HG02870 (cell line): Measurements from ENCODE around the gene TBC1D24.

ENCODE experiments used
- ATAC-seq: cut with Tn5 transposase; IDR thresholded peaks from one replicate; pipeline ENCODE4 v1.9.1; 2021; ENCODE audit warnings: mild to moderate bottlenecking, moderate library complexity; ENCODE audit not compliant: unreplicated experiment

TBC1D24 gene

GRCh38 chr16:2514333-2515179, 39.6 kb downstream of the TBC1D24 start:
- ATAC-seq, result no peak

GRCh38 chr16:2515180-2515851, 40.4 kb downstream of the TBC1D24 start:
- ATAC-seq, result no peak

GRCh38 chr16:2516391-2517240, 41.7 kb downstream of the TBC1D24 start:
- ATAC-seq, result no peak

GRCh38 chr16:2517954-2518605, 43.2 kb downstream of the TBC1D24 start:
- no peak for ATAC-seq

- ATAC-seq, result no peak
Measured at GRCh38 chr16:2518823-2519710, 44.1 kb downstream of the TBC1D24 start.

- no peak for ATAC-seq
Measured at GRCh38 chr16:2519711-2520080, 44.8 kb downstream of the TBC1D24 start.

- ATAC-seq, result peak; percentile 50
Measured at GRCh38 chr16:2520097-2520783, 45.3 kb downstream of the TBC1D24 start, which contains the start of gene AMDHD2. AMDHD2 (plus strand) TSS chr16:2520371; CDS start chr16:2520459, 88 bp downstream.

- peak; percentile 27 for ATAC-seq
Measured at GRCh38 chr16:2520784-2521531, 46.0 kb downstream of the TBC1D24 start.

- ATAC-seq, result no peak
Measured at GRCh38 chr16:2523801-2524231, 48.9 kb downstream of the TBC1D24 start.

GRCh38 chr16:2524339-2524938, 49.5 kb downstream of the TBC1D24 start:
- no peak for ATAC-seq

GRCh38 chr16:2526135-2526534, 51.2 kb downstream of the TBC1D24 start:
- ATAC-seq, result no peak

GRCh38 chr16:2527071-2527783, 52.3 kb downstream of the TBC1D24 start:
- no peak for ATAC-seq

- ATAC-seq, result no peak
Measured at GRCh38 chr16:2527784-2528100, 52.8 kb downstream of the TBC1D24 start.

GRCh38 chr16:2528161-2529060, 53.5 kb downstream of the TBC1D24 start:
- no peak for ATAC-seq

GRCh38 chr16:2529061-2529931, 54.4 kb downstream of the TBC1D24 start:
- no peak for ATAC-seq
